Left renal cortex interstitium (tissue), 4 donors: Measurements from ENCODE around the gene ACOXL. TPM values are rescaled to one million over a fixed set of nuclear protein-coding genes. Genes with fewer than 3 reads are reported as not detected.

ENCODE experiments used
- DNase-seq, 4 donors: peaks; one replicate each; pipeline ENCODE4 v3.0.0-alpha.2; 2013; ENCODE audit warnings: low read depth in 4 of 4, low spot score in 2 of 4, missing footprints in 1 of 4
- polyA plus RNA-seq, 4 donors: library from polyadenylated mRNA; unstranded; fragments of 120-200 nt; gene quantifications; one replicate each; pipeline ENCODE4 v1.2.1, GENCODE V29; 2013; ENCODE audit not compliant: insufficient read length in 4 of 4

The ACOXL gene
- polyA plus RNA-seq, 4 donors, result 0.43 to 1.2 (median 0.76) TPM

DNA sequence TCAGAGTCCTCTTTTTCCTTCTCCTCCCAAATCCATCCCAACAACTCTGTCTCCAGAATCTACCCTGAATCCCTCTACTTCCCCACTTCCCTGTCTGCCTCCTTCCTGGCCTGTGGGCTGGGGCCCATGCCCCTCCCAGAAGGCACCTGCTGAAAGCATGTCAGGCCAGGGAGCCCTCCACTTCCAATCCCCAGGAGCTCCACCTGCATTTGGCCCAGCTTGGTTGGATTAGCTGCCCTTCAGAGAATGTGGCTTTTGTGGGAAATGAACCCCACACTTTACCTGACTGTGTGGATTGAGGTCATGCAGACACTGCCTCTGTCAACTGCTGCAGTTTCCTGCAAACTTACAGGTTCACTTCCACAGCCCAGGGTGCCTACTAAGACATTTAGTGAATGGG is 58.5 kb downstream of the ACOXL start:
- DNase-seq, result no peak

DNA sequence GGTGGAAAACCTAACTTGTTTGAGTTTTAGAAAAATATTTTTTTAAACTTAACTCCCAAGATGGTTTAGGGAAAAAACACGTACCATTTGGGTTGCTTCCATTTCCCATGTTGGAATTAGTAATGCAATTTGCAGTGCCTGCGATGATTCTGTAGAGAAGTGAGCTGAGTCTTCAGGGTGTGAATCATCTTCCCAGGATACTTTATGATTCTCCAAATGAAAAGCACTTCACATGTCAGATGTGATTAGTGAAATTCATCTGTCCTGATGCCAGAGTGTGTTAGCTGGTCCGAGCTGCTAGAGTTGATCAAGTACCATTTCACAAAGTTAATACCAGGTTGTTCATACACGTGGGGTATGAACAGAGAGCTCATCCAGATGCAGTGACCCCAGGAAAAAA is 59.1 kb downstream of the ACOXL start:
- DNase-seq, result no peak

DNA sequence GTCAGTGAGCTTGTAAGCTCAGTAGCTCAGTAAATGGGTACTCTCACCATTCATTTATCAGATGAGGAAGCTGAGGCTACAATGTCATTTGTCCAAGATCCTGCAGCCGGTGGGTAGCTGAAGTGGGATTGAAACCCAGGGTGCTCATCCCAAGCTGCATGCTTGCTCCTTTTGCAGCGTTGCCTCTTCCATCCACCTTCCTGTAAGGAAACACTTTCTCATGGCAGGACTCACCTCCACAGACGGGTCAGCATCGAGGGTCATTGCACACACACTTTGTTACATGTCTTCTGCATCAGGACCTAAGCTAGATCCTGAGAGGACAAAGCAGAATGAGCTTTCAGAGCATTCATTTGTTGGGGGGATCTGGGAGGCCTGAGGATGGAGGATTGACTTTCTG is 60.7 kb downstream of the ACOXL start:
- DNase-seq, result no peak

DNA sequence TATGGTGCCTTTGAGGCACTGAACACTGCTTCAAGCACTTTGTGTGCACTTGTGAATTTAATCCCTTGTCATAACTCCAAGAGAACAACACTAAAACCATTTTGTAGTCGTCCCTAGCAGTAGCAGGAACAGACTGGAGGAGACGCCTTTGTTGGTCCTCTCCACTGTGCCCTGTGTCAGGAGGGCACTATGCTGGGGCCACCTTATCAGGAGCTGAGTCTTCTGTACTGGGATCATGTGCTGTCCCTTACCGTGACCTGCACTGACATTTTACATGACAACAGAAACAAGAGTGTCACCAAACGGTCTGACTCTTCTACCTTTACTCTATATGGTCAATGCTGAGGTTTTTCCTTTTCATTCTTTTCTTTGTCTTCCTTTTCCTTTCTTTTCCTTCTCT is 62.0 kb downstream of the ACOXL start:
- DNase-seq, result no peak

DNA sequence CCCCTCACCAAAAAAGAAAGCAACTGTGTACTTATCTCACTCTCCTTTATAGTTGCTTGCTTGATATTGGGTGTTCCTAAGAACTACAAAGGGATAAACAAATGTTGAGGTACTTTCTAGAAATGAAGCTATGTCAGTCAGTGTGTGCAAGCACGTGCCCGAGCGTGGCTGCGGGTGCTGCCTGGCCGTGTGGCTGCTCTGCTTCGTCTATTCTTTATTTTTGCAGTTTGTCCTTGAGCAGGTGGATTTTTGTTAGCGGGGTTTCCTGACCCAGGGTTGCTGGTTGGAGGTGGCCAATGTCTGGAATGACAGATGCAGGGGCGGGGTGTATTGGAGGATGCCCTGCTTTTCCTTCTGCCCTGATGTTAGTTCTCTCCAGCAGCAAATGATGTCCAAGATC is 62.6 kb downstream of the ACOXL start:
- no peak for DNase-seq

DNA sequence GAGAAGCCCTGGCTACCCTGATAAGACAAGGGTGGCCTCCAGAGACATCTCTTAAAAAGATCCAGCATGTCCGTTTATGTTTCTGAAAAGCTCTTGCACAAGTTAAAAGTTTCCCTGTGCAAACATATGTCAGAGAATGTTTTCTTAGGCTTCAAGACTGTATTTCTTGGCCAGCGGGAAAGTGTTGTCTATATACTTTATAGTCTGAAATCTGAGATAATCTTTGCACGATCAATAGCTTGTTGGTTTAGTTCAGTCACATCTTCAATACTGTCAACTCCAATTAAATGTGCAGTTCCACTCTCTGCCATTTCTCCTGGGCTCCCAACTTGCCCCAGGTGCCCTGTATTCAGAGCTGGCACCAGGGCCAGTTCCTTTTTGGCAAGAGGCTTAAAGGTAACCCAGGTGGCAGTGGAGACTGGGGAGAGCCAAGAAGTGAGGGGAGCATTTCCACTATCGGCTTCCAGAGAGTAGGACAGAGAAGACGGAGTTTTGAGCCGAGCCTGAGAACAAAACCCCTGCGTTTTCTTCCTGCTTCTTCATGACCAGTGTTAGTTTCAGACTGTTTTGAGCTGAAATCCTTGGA is 64.4 kb downstream of the ACOXL start:
- DNase-seq, result no peak

DNA sequence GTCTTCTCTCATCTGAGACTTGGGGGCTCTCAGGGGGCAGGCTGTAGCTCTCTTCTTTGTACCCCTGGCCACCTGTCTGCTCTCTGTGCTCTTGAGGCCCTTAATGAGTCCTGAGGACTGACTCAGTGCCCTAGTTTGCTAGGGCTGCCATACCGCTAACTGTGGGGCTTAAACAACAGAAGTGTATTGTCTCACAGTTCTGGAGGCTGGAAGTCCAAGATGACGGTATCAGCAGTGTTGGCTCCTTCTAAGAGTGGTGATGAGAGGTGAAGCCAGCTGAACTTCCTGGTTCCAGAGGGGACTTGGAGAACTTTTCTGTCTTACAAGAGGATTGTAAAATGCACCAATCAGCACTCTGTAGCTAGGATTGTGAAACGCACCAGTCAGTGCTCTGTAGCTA is 67.0 kb downstream of the ACOXL start:
- no peak for DNase-seq

DNA sequence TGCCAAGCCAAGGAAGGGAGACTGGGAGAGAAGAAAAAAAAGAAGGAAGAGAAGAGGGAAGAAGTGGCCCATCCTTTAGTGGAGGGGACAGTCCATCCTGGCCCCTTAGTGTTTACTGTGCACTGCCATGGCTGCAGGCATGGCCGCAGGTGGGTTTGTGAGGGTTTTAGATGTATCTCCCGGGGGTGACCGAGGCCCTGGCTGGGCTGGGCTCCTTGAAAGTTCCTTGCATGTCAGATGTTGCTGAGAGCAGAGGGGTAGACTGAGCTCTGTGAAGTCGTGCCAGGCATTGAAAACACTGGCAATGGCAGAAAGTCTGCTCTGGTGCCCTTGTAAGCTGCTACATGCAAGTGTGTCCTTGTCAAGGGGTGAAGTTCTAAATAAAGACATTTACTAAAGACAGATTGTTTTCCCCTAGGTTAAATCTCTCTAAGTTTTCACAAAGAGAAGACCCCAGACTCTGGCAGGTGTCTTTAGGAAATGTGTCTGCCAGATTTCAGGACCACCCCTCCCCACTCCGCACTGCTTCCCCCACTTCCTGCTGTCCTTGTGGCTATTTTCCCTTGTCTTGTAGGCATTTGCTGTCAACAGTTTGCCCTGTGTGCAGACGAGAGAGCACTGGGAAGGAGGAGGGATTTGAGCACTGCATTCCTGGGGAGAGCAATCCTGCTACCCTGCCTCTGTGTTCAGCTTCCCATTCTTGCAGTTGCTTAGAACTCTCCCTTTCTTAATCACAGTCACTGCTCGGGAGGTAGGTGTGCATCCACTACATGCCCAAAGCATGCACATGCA is 68.4 kb downstream of the ACOXL start:
- no peak for DNase-seq

DNA sequence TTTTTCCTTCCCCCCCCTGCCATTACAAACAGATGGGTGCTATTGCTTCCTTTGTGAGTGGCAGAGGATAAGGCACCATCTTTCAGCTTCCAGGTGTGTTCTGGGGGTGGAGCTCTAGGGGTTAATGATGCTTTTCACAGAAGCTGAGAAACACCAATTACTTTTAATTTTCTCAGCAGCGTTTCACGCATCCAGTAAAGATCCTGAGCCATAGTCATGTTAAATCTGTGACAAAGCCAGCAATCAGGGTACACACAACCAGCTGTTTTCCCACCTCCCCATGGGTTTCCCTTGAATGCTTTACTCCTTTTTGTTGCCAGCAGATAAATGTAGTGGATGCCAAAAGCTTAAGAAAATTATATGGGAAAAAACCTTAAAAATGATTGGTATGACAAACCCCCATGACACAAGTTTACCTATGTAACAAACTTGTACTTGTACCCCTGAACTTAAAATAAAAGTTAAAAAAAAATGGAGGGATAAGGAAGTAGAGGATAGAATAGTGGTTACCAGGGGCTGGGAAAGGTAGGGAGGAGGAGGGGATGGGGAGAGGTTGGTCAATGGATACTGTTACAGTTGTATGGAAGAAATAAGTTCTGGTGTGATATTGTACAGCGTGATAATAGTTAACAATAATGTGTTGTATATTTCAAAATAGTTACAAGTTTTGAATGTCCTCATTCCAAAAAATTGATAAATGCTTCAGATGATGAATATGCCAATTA is 70.0 kb downstream of the ACOXL start:
- DNase-seq, result no peak

DNA sequence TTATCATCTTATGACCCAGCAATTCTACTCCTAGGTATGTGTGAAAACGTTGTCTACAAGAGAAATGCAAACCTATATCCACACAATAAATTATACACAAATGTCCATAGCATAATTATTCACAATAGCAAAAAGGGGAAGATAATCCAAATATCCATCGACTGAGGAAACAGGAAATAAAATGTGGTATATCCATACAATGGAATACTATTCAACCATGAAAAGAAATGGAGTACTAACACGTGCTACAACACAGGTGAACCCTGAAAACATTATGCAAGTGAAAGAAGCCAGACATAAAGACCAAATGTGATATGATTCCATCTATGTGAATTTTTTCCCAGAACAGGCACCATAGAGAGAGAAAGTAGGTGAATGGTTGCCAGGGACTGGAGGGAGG is 72.1 kb downstream of the ACOXL start:
- no peak for DNase-seq

DNA sequence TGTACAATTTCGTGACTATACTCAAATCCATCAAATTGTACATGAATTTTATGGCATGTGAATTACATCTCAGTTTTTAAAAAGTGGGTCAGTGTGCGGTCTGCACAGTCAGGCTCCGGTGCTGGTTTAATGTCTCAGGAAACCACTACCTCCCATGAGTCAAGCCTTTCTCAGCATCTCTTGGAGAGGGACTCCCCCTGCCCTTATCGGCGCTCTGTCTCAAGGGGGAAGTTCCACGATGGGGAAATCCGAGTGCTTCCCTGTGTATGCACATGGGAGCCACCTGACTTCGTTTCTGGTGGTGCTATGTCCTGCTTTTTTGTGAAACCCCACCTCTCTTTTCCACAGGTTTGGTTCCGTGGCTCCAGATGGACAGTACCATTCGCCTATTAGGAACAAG is 72.5 kb downstream of the ACOXL start:
- no peak for DNase-seq

DNA sequence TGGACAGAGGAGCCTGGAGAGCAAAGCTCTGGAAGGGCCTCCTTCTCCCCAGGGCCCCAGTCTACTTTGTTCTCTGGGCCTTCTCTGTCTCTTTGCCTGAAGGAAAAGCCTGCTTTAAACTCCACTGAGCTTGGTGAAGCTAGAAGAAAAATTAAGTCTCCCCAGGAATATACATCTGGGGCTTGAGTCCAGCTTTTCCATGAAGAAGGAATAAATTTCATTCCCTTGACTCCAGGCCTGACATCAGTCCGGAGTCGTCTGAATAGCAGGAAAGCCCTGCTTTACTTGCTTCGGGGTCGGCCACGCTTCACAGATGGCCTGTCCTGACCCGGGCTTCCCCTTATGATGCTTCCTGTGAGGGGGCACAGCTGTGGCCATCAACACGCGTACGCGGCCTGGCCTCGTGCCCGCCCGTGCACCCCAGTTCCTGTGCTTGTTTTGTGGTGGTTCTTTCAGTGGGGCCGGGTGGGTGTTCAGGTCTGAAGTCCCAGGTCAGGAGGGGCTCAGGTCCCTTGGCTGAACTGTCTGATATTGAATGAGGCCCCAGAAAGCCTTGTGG is 73.6 kb downstream of the ACOXL start:
- no peak for DNase-seq

DNA sequence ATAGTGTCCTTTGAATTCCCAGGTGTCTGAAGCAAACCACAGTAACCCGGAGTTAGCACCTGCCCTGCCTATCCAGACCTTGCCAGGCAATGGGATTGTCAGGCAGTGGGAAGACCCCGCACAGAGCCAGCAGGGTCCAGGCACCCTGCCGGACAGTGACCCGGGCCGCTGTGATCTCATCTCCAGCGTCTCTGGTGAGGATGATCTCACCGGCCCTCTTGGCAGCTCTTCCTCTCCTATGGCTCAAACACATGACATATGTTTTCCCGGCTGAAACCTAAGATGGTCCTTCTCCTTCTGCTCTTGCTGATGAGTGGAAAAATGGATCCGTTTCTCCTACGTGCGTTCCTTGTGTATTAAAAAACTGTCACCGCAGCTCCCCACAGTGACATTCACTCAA is 75.1 kb downstream of the ACOXL start:
- DNase-seq, result no peak

DNA sequence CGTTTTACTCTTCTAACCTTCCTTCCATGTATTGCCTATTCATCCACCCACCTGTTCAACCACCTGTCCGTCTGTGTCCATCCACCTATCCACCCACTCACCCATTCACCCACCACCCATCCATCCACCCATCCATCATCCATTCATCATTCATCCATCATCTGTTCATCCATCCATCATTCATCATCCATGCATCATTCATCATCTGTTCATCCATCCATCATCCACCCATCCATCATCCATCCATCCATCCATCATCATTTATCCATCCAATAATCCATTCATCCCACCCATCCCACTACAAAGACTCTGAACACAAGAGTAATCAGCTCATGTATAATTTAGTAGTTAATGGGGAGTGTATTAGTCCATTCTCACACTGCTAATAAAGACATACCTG is 78.0 kb downstream of the ACOXL start:
- DNase-seq, result no peak

DNA sequence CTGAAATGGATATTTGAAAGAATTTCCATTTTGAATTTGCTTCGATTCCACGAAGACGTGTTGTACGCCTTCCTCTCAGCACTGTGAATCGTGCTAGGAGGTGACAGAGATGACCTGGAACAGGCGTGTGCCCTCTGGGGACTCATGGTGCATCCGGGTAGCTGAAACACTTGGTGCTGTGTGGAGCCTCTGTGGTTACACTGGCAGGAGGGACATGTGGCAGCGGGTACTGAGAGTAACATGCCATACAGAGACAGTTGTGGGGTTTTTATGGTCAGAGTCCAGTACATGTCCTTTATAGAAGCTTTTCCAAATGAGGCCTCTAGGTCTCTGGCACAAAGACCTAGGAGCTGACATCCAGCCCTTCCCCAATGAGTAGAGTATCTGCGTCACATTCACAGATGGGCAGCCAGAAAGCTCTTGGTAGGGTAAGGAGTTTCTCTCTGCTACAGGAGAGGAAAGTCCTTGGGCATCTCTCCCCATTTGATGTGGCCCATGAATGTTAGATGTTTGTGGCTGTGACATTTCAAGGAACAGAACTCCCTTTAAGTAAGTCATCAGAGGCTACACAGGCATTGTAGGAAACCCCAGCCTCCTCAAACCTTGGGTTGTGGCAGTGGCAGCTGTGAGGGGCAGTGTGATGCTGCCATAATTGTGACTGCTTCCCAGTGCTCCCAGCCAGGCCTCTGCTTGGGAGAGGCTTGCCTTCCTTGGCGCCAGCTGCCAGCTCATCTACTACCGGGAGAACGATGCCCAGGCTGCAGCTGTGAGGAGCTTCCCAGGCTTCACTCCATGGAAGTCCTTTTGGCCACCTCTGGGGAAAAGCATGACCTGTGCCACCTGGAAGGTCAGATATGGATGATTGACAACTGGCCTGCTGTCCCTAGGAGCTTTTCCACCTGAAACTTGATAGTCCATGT is 80.6 kb downstream of the ACOXL start:
- no peak for DNase-seq

DNA sequence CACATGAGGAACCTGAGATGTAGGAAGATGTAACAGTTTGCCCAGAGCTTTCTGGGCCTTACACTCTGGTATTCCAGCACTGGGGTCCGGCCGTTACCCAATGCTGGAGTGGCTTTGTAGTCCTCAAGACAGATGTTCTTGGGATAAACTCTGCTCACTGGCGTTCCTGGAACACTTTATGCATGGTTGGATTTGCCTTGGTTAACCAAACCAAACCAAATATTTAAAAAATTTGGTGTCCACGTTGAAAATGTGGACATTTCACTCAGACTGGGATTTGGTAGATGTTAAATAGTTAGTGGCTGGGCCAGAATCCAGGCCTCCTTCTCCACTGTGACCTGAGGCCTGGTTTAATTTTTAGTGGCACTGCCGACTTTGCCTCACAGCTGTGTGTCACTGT is 81.5 kb downstream of the ACOXL start:
- DNase-seq, result no peak

DNA sequence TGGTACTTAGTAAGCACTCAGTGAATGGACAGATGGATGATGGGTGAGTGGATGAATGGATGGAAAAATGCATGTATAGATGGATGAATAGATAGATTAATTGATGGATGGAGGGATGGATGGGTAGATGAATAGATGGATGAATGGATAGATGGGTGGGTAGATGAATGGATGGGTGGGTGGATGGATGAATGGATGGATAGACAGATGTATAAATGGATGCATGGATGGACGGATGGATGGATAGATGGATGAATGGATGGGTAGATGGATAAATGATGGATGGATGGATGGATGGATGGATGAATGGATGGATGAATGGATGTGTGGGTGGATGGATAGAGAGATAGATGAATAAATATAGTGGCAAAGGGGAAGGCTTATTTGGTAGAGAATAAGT is 83.6 kb downstream of the ACOXL start:
- no peak for DNase-seq

DNA sequence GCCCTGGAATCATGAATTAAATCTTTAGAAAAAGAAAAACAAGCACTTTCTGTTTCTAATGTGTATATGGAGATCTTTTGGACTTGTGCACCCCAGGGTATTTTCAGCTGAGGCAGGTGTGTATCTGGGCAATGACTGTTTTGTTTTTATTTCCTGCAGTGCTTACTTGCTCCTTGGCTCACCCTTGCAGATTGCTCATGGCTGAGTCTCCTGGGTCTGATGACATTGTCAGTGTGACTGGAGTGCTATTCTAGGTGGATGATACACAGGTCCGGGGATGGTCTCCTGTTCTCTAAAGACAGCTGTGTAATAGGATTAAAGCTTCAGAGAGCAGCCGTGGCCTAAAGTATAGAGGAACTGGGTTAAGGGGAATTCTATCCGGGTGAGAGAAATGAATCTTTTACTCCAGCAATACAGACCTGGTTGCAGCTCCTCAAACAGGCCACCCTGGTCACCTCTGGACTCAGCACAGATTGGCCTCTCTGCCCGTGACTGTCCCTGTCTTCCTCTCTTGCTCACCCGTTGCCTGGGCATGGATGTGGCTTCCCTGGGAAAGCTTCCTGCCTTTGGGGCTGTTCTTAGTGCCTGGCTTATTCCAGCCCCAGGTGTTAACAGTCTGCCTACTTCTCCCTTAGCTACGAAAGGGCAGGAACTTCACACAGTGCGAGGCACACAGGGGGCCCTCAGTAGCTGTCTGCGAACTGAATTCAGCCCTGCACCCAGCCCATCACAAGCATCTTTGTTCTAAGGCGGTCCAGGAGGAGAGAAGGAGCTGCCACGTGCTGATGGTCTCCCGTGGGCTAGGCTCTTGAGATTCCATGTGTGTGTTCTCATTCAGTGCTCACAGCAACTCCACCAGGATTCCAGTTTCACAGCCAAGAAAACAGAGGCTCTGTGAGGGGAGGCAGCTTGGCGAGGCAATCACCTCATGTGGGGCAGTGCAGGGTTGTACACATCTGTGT is 84.3 kb downstream of the ACOXL start:
- no peak for DNase-seq

DNA sequence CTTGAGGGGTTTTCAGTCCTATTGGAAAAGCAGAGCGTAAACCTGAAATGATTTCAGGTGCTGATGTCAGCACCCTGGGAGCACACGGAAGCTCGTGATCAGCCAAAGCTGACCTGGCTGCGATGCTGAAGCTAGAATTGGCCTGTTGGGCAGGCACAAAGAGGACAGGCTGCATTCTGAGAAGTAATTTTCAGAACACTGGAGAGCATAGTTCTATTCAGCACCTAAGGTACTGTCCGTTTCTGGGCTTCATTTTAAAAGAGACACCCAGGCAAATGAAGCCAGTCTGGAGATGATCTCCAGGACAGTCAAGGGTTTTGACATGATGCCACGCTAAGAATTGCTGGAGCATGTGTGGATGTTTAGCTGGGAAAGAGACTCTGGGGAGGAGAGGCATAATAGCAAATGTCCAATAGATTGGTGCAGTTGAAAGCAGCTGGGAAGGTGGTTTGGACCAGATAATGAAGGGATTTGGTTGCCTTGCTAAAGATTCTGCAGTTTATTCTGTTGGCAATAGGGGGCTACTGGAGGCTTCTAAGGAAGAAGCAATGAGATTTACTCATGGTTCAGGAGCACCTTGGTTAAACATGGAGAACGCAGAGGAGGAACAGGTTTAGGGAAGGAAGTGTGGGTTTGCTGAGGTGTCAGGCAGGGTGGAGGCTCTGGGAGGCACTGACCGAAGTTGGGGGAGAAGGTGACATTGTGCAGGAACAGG is 86.6 kb downstream of the ACOXL start:
- DNase-seq, result no peak
